ENCODE data around the gene TTC32.
"Not testable (repeated sequence)": the region's sequence is repeated elsewhere in the genome, so short reads cannot be mapped to it uniquely, and the experiment has no call there.

TTC32 gene

GRCh38 chr2:19882286-19882685 is 19.5 kb downstream of the TTC32 start:
- no peak for DNase-seq (ENCODE audit: extremely low read depth, low read depth)
- TF ChIP-seq CTCF (IDR thresholded peaks at IDR 0.05; ENCODE audit: low read depth, low read length, missing control alignments): no peak
- no peak overlapping the region for H3K4me3 ChIP-seq (replicated peaks; ENCODE audit: low read depth, low read length)

GRCh38 chr2:19881908-19882265 is 19.9 kb downstream of the TTC32 start:
- TF ChIP-seq CTCF (IDR thresholded peaks at IDR 0.05; ENCODE audit: low read depth, low read length, missing control alignments): no peak
- H3K4me3 ChIP-seq (replicated peaks; ENCODE audit: low read depth, low read length): no peak overlapping the region
- no peak for DNase-seq (ENCODE audit: extremely low read depth, low read depth)

- no peak for DNase-seq (ENCODE audit: extremely low read depth, low read depth)
- TF ChIP-seq CTCF (IDR thresholded peaks at IDR 0.05; ENCODE audit: low read depth, low read length, missing control alignments): no peak
- no peak overlapping the region for H3K4me3 ChIP-seq (replicated peaks; ENCODE audit: low read depth, low read length)
These were observed 20.4 kb downstream of the TTC32 start for GRCh38 chr2:19881221-19881907.

- not testable (repeated sequence) for DNase-seq (ENCODE audit: extremely low read depth, low read depth); H3K4me3 ChIP-seq (replicated peaks; ENCODE audit: low read depth, low read length)
These were observed 21.6 kb downstream of the TTC32 start for GRCh38 chr2:19880191-19880590.

GRCh38 chr2:19879120-19879519 is 22.7 kb downstream of the TTC32 start:
- no peak overlapping the region for H3K4me3 ChIP-seq (replicated peaks; ENCODE audit: low read depth, low read length)
- DNase-seq (ENCODE audit: extremely low read depth, low read depth): no peak
- TF ChIP-seq CTCF (IDR thresholded peaks at IDR 0.05; ENCODE audit: low read depth, low read length, missing control alignments): no peak

- no peak overlapping the region for H3K4me3 ChIP-seq (replicated peaks; ENCODE audit: low read depth, low read length)
These were observed 23.3 kb downstream of the TTC32 start for GRCh38 chr2:19878268-19879046.

More at GRCh38 chr2:19878268-19879046, 23.3 kb downstream of the TTC32 start:
- TF ChIP-seq CTCF (IDR thresholded peaks at IDR 0.05; ENCODE audit: low read depth, low read length, missing control alignments): no peak
- no peak for DNase-seq (ENCODE audit: extremely low read depth, low read depth)

All from HFF-Myc (cell line).